Fibroblast of the conjunctiva (primary cell): ENCODE data around the gene BRIP1.
"Not testable (repeated sequence)": the region's sequence is repeated elsewhere in the genome, so short reads cannot be mapped to it uniquely, and the experiment has no call there.

ENCODE experiments used
- DNase-seq: peaks from one replicate; pipeline ENCODE4 v3.0.0-alpha.2; 2010; ENCODE audit warnings: low read depth

BRIP1 gene

GRCh38 chr17:61863801-61864126, 436 bp upstream of the BRIP1 start:
- no peak for DNase-seq

- DNase-seq, result no peak
These were observed 1.2 kb downstream of the BRIP1 start for GRCh38 chr17:61862105-61862574.

- not testable (repeated sequence) for DNase-seq
These were observed 2.9 kb downstream of the BRIP1 start for GRCh38 chr17:61860397-61860796.

- no peak for DNase-seq
These were observed 7.3 kb downstream of the BRIP1 start for GRCh38 chr17:61856035-61856434.

GRCh38 chr17:61852857-61853256, 10.5 kb downstream of the BRIP1 start:
- DNase-seq, result no peak

GRCh38 chr17:61849674-61850073, 13.7 kb downstream of the BRIP1 start:
- no peak for DNase-seq

GRCh38 chr17:61848896-61849295, 14.4 kb downstream of the BRIP1 start:
- DNase-seq, result no peak

- DNase-seq, result no peak
These were observed 15.1 kb downstream of the BRIP1 start for GRCh38 chr17:61848247-61848646.

GRCh38 chr17:61847659-61848058, 15.7 kb downstream of the BRIP1 start:
- DNase-seq, result no peak

GRCh38 chr17:61846761-61847375, 16.5 kb downstream of the BRIP1 start:
- no peak for DNase-seq

GRCh38 chr17:61846088-61846487, 17.2 kb downstream of the BRIP1 start:
- DNase-seq, result no peak

GRCh38 chr17:61843435-61843834, 19.9 kb downstream of the BRIP1 start:
- DNase-seq, result no peak

- DNase-seq, result no peak
These were observed 20.4 kb downstream of the BRIP1 start for GRCh38 chr17:61842899-61843298.

- DNase-seq, result no peak
These were observed 24.0 kb downstream of the BRIP1 start for GRCh38 chr17:61839300-61839786.

- DNase-seq, result peak; percentile 74
These were observed 25.9 kb downstream of the BRIP1 start for GRCh38 chr17:61837175-61838051.

GRCh38 chr17:61836266-61837174, 26.8 kb downstream of the BRIP1 start:
- DNase-seq, result no peak

- DNase-seq, result no peak
These were observed 27.7 kb downstream of the BRIP1 start for GRCh38 chr17:61835606-61836005.

GRCh38 chr17:61834610-61835009, 28.7 kb downstream of the BRIP1 start:
- DNase-seq, result no peak

GRCh38 chr17:61833536-61834193, 29.7 kb downstream of the BRIP1 start:
- DNase-seq, result peak; percentile 53

- no peak for DNase-seq
These were observed 30.9 kb downstream of the BRIP1 start for GRCh38 chr17:61832463-61832862.

- DNase-seq, result no peak
These were observed 32.2 kb downstream of the BRIP1 start for GRCh38 chr17:61831099-61831498.

- DNase-seq, result no peak
These were observed 34.6 kb downstream of the BRIP1 start for GRCh38 chr17:61828694-61829093.
